PC-9 (cell line): Measurements from ENCODE around the gene ASTL.

ENCODE experiments used
- CTCF ChIP-seq: fragments of 200-600 bp; sonication (generic); conservative IDR thresholded peaks from 2 replicates; pipeline ENCODE4 v1.6.1; 2017; ENCODE audit warnings: mixed run types, antibody characterized with exemption, mild to moderate bottlenecking, moderate library complexity
- EZH2 ChIP-seq: fragments of 200-600 bp; sonication (generic); IDR thresholded peaks from 2 replicates; pipeline ENCODE4 v1.8.0; 2017; ENCODE audit warnings: antibody characterized with exemption, low read depth

GRCh38 chr2:96169868-96170507, 31.7 kb upstream of the ASTL start:
- TF ChIP-seq EZH2, result no peak
- no peak for TF ChIP-seq CTCF
